ENCODE measurements around the gene PCLO. TPM values are rescaled to one million over a fixed set of nuclear protein-coding genes. Genes with fewer than 3 reads are reported as not detected.
"Not testable (repeated sequence)": the region's sequence is repeated elsewhere in the genome, so short reads cannot be mapped to it uniquely, and the experiment has no call there.

PCLO gene
- total RNA-seq, 6 donors from 2014 or later, result 3.0 to 19.8 (median 8.6) TPM

DNA sequence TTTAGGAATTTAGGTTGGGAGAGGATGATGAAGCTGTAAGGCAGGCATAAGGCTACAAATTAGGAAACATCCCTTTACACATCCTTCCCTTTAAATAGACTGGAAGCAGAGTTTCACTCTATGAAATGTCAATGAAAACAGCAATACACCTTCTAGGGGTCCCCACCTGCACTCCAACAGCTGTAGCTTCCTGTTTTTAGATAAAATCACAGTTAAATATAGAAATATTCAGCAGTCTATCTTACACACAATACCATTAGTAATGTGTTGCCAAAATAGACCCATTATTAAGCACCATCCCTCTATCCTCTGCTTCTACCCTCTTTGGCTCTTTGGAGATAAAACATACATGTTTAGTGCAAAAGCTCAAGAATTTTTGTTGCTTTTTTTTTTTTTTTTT lies 237.4 kb downstream of the PCLO start:
- Histone ChIP-seq H3K27ac (no peak overlapping the region), H3K9me3 (no peaks in the 10 kb centered on the region), H3K4me3 (no peak overlapping the region), H3K4me1 (no peaks in the 10 kb centered on the region), H3K36me3 (no peaks in the 10 kb centered on the region), H3K27me3 (no peaks in the 10 kb centered on the region)
- DNase-seq, result no peak
- TF ChIP-seq, protein P1, sequence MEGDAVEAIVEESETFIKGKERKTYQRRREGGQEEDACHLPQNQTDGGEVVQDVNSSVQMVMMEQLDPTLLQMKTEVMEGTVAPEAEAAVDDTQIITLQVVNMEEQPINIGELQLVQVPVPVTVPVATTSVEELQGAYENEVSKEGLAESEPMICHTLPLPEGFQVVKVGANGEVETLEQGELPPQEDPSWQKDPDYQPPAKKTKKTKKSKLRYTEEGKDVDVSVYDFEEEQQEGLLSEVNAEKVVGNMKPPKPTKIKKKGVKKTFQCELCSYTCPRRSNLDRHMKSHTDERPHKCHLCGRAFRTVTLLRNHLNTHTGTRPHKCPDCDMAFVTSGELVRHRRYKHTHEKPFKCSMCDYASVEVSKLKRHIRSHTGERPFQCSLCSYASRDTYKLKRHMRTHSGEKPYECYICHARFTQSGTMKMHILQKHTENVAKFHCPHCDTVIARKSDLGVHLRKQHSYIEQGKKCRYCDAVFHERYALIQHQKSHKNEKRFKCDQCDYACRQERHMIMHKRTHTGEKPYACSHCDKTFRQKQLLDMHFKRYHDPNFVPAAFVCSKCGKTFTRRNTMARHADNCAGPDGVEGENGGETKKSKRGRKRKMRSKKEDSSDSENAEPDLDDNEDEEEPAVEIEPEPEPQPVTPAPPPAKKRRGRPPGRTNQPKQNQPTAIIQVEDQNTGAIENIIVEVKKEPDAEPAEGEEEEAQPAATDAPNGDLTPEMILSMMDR (IDR thresholded peaks at IDR 0.05), result no peak
- no peak for TF ChIP-seq POLR2AphosphoS5 (IDR thresholded peaks at IDR 0.05)
- TF ChIP-seq EP300 (IDR thresholded peaks at IDR 0.05), result no peak
- TF ChIP-seq POLR2A (IDR thresholded peaks at IDR 0.05), result no peak
- no peak for ATAC-seq (ENCODE audit: low FRiP score in 2 of 2)

DNA sequence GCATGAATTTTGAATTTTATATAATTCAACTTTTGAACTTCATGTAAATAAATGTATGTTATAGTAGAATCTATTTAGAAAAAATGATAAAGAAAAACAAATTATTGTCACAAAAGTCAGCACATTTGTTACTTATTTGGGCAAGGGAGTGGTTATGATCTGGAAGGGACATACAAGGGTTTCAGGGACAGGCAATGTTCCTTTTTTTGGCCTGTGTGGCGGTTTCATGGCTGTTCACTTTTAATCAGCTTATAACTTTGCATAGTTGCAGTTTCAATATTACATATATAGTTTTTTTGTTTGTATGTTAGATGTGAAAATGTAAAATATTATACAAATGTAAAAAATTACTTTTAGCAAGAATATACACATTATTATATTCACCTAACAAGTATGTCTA lies 256.2 kb downstream of the PCLO start:
- DNase-seq (no peak), ATAC-seq (ENCODE audit: low FRiP score in 2 of 2) (no peak)
- H3K4me3 ChIP-seq, result no peak overlapping the region
- H3K27ac ChIP-seq, result no peak overlapping the region
- H3K9me3 ChIP-seq, result no peaks in the 10 kb centered on the region
- no peaks in the 10 kb centered on the region for H3K4me1 ChIP-seq
- 89 to 92% methylated on average over 1 of the region's 1 CpG for WGBS, 2 donors
- H3K36me3 ChIP-seq, result no peaks in the 10 kb centered on the region
- H3K27me3 ChIP-seq, result no peaks in the 10 kb centered on the region
- TF ChIP-seq POLR2A (IDR thresholded peaks at IDR 0.05) (no peak), POLR2AphosphoS5 (IDR thresholded peaks at IDR 0.05) (no peak)
- TF ChIP-seq, protein P1 (IDR thresholded peaks at IDR 0.05), result no peak

DNA sequence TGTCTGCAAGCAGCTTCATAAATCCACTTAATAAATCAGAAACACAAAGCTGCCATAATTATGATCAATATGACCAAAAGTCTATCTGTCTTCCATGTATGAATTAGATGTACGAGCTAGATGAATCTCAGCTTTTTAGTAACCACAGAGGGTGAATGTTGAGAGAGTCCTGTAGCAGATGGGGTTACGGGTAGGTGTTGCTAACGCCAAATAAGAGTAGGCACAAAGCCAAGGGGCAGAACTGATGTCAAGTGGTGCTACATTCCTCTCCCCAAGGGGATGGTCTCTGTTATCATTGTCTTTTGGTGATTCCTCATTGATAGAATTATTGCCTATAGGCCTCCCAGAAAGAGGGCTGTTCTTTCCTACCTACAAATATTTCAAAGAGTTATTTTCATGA lies 257.8 kb downstream of the PCLO start:
- 69 to 81% methylated on average over 3 of the region's 3 CpGs for WGBS, 2 donors
- DNase-seq (no peak), ATAC-seq (ENCODE audit: low FRiP score in 2 of 2) (no peak)
- Histone ChIP-seq H3K36me3 (no peaks in the 10 kb centered on the region), H3K27ac (no peak overlapping the region), H3K9me3 (no peaks in the 10 kb centered on the region), H3K4me3 (no peak overlapping the region), H3K27me3 (no peaks in the 10 kb centered on the region), H3K4me1 (no peaks in the 10 kb centered on the region)
- TF ChIP-seq POLR2A (IDR thresholded peaks at IDR 0.05), result no peak
- TF ChIP-seq, protein P1 (IDR thresholded peaks at IDR 0.05), result no peak
- no peak for TF ChIP-seq EP300 (IDR thresholded peaks at IDR 0.05)
- TF ChIP-seq POLR2AphosphoS5 (IDR thresholded peaks at IDR 0.05), result no peak

DNA sequence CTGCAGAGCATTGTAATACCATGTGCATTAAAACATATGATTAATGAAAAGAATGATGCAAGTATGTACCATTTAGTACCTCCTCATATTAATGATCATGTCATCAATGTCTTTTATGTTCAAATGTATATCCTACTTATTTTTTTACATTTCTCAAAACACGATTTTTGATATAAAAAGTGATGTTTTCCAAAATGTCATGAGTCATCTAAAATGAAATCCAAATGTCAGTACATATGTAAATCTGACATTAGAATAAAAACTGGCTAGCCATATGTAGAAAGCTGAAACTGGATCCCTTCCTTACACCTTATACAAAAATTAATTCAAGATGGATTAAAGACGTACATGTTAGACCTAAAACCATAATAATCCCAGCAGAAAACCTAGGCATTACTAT lies 261.6 kb downstream of the PCLO start:
- H3K4me1 ChIP-seq; H3K4me3 ChIP-seq; H3K36me3 ChIP-seq; H3K9me3 ChIP-seq; DNase-seq; H3K27me3 ChIP-seq; H3K27ac ChIP-seq; ATAC-seq (ENCODE audit: low FRiP score in 2 of 2): not testable (repeated sequence)
- WGBS, 2 donors, result 72 to 78% methylated on average over 2 of the region's 2 CpGs

DNA sequence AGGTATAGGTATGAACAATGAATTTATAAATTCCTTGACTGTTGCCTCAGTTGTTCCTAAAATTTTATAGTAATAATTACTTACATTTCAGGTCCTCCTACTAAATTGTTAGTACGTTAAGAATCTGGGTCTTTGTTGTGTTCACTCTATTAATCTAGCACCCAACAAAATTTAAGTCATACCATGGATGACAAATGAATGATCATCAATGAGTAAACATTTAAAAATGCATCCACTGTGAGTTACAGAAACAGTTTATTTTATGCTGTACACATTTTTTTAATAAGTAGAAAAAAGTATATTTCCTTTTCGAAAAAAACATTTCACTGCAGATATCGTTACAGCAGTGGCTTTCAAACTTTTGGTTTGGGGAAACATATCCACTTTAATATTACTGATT lies 265.2 kb downstream of the PCLO start:
- TF ChIP-seq POLR2AphosphoS5 (IDR thresholded peaks at IDR 0.05) (no peak), POLR2A (IDR thresholded peaks at IDR 0.05) (no peak), EP300 (IDR thresholded peaks at IDR 0.05) (no peak)
- TF ChIP-seq, protein P1 (IDR thresholded peaks at IDR 0.05), result no peak
- Histone ChIP-seq H3K9me3 (no peaks in the 10 kb centered on the region), H3K27me3 (no peaks in the 10 kb centered on the region), H3K27ac (no peak overlapping the region), H3K4me1 (no peaks in the 10 kb centered on the region), H3K36me3 (no peaks in the 10 kb centered on the region), H3K4me3 (no peak overlapping the region)
- DNase-seq, result no peak
- WGBS, 2 donors, result 79 to 81% methylated on average over 3 of the region's 3 CpGs
- ATAC-seq (ENCODE audit: low FRiP score in 2 of 2), result no peak

DNA sequence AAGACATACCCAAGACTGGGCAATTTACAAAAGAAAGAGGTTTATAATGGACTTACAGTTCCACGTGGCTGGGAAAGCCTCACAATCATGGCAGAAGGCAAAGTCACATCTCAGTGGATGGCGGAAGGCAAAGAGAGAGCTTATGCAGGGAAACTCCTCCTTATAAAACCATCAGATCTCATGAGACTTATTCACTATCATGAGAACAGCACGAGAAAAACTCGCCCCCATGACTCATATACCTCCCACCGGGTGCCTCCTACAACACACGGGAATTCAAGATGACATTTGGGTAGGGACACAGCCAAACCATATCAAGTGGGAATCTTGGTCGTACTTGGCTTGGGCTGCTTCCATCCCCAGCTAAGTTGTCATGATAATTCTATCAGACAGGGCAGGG lies 268.3 kb downstream of the PCLO start:
- WGBS, 2 donors, result 81 to 82% methylated on average over 7 of the region's 7 CpGs
- H3K4me1 ChIP-seq; H3K27me3 ChIP-seq; DNase-seq; ATAC-seq (ENCODE audit: low FRiP score in 2 of 2); H3K9me3 ChIP-seq; H3K27ac ChIP-seq; H3K4me3 ChIP-seq; H3K36me3 ChIP-seq: not testable (repeated sequence)
